ENCODE measurements around the gene SPEG.

DNA sequence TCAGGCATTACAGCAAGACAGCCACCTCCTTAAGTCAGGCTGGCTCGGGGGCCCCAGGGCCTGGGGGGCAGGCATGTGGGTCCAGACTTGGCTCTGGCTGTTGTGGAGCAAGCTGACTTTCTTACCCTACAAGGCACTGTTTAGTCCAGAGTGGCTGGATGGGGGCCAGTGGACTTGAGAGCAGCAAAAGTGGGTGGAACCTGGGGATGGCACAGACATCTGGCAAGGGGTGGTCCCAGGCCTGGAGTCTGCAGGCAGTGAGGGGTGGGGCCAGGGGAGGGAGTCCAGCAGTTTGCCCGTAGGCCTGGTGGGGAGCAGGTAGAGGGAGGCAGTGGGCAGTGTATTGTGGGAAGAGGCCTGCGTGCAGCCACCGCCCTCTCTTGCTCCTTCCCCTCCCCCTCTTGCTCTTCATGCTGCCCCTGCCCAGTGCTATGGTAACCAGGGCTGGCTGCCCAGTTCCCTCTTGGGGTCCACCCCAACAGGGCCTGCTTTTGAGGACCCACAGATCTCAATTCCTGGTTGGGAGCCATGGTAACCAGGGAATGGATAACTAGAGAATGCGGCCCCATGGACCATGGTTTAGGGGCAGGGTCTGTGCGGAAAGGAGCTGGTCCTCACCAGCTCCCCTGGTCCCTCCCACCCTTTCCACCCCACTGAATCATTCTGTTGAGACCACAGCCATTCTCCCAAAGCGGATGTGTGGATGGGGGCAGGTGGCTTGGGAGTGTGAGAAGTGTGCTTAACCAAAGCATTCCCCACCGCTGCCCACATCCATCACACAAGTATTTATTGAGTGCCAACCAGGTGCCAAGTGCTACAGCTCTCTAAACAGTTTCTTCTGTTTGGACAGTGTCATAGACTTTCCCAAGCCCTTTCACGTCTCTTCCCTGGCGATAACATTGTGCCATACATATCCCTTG is 19.3 kb downstream of the SPEG start:
- TF ChIP-seq ZBTB7A (IDR thresholded peaks at IDR 0.05; ENCODE audit: low read depth) (no peak), TCF12 (IDR thresholded peaks at IDR 0.05; ENCODE audit: low read depth) (no peak), RAD21 (IDR thresholded peaks at IDR 0.05; ENCODE audit: low read depth) (no peak), TAF1 (IDR thresholded peaks at IDR 0.05; ENCODE audit: low read depth) (no peak), YY1 (IDR thresholded peaks at IDR 0.05; ENCODE audit: low read depth) (no peak), CREB1 (IDR thresholded peaks at IDR 0.05; ENCODE audit: low read depth) (no peak), NFIC (IDR thresholded peaks at IDR 0.05) (no peak), EGR1 (IDR thresholded peaks at IDR 0.05) (no peak), EP300 (IDR thresholded peaks at IDR 0.05; ENCODE audit: borderline replicate concordance) (no peak)
- TF ChIP-seq, protein P1, sequence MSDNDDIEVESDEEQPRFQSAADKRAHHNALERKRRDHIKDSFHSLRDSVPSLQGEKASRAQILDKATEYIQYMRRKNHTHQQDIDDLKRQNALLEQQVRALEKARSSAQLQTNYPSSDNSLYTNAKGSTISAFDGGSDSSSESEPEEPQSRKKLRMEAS (IDR thresholded peaks at IDR 0.05): no peak
- TF ChIP-seq, protein P2, sequence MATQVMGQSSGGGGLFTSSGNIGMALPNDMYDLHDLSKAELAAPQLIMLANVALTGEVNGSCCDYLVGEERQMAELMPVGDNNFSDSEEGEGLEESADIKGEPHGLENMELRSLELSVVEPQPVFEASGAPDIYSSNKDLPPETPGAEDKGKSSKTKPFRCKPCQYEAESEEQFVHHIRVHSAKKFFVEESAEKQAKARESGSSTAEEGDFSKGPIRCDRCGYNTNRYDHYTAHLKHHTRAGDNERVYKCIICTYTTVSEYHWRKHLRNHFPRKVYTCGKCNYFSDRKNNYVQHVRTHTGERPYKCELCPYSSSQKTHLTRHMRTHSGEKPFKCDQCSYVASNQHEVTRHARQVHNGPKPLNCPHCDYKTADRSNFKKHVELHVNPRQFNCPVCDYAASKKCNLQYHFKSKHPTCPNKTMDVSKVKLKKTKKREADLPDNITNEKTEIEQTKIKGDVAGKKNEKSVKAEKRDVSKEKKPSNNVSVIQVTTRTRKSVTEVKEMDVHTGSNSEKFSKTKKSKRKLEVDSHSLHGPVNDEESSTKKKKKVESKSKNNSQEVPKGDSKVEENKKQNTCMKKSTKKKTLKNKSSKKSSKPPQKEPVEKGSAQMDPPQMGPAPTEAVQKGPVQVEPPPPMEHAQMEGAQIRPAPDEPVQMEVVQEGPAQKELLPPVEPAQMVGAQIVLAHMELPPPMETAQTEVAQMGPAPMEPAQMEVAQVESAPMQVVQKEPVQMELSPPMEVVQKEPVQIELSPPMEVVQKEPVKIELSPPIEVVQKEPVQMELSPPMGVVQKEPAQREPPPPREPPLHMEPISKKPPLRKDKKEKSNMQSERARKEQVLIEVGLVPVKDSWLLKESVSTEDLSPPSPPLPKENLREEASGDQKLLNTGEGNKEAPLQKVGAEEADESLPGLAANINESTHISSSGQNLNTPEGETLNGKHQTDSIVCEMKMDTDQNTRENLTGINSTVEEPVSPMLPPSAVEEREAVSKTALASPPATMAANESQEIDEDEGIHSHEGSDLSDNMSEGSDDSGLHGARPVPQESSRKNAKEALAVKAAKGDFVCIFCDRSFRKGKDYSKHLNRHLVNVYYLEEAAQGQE (IDR thresholded peaks at IDR 0.05; ENCODE audit: low read depth): no peak
